ENCODE measurements around the gene F2.

DNA sequence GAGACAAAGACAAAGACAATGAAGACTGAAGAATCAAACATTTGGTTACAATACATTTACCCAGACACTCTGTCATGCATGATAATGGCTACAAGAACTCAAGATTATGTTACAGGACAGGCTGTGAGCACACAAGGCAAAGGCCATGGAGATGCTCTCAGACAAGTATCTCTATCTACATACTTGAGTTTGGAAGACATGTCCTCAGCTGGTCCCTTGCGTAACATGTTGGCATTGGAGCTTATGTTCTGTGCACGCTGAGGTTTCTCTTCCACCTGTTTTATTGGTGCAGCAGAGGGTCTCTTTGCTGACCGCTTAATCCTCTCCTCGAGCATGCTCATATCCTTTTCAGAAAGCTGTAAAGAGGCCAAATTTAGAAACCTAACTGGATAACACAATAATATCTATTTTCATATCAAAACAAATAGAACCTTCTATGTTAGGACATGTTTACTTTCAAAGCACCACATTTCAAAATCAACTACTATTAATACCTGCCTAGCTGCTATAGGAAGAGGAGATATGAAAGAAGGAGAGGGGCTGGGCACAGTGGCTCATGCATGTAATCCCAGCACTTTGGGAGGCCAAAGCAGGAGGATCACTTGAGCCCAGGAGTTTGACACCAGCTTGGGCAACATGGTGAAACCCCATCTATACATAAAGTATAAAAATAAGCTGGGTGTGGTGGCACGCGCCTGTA, 41.6 kb downstream of the F2 start:
- TF ChIP-seq, protein P1, sequence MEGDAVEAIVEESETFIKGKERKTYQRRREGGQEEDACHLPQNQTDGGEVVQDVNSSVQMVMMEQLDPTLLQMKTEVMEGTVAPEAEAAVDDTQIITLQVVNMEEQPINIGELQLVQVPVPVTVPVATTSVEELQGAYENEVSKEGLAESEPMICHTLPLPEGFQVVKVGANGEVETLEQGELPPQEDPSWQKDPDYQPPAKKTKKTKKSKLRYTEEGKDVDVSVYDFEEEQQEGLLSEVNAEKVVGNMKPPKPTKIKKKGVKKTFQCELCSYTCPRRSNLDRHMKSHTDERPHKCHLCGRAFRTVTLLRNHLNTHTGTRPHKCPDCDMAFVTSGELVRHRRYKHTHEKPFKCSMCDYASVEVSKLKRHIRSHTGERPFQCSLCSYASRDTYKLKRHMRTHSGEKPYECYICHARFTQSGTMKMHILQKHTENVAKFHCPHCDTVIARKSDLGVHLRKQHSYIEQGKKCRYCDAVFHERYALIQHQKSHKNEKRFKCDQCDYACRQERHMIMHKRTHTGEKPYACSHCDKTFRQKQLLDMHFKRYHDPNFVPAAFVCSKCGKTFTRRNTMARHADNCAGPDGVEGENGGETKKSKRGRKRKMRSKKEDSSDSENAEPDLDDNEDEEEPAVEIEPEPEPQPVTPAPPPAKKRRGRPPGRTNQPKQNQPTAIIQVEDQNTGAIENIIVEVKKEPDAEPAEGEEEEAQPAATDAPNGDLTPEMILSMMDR (IDR thresholded peaks at IDR 0.05 in 8 of 11, conservative IDR thresholded peaks at IDR 0.05 in 3 of 11) = no peak
- TF ChIP-seq POLR2A (IDR thresholded peaks at IDR 0.05) (no peak), POLR2AphosphoS5 (IDR thresholded peaks at IDR 0.05) (no peak)
